SU-DHL-6 (cell line): ENCODE results near the gene CPLX4.

Experiments
- EZH2phosphoT487 ChIP-seq: fragments of 200-600 bp; sonication (generic), shearing (Covaris generic); conservative IDR thresholded peaks from 2 replicates; pipeline ENCODE4 v1.6.1; 2018; ENCODE audit warnings: mild to moderate bottlenecking, antibody characterized with exemption, low read length, moderate library complexity, mixed read lengths
- TF ChIP-seq, protein P1 (sequence below): fragments of 200-600 bp; sonication (generic); IDR thresholded peaks from one replicate; pipeline ENCODE4 v1.5.1; 2017; ENCODE audit warnings: antibody characterized with exemption, mild to moderate bottlenecking, low read length, moderate library complexity; ENCODE audit not compliant: insufficient read depth, poor library complexity, severe bottlenecking

GRCh38 chr18:59311631-59312030 is 6.8 kb downstream of the CPLX4 start:
- TF ChIP-seq, protein P1, sequence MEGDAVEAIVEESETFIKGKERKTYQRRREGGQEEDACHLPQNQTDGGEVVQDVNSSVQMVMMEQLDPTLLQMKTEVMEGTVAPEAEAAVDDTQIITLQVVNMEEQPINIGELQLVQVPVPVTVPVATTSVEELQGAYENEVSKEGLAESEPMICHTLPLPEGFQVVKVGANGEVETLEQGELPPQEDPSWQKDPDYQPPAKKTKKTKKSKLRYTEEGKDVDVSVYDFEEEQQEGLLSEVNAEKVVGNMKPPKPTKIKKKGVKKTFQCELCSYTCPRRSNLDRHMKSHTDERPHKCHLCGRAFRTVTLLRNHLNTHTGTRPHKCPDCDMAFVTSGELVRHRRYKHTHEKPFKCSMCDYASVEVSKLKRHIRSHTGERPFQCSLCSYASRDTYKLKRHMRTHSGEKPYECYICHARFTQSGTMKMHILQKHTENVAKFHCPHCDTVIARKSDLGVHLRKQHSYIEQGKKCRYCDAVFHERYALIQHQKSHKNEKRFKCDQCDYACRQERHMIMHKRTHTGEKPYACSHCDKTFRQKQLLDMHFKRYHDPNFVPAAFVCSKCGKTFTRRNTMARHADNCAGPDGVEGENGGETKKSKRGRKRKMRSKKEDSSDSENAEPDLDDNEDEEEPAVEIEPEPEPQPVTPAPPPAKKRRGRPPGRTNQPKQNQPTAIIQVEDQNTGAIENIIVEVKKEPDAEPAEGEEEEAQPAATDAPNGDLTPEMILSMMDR = no peak
- no peak for TF ChIP-seq EZH2phosphoT487
